GM18508 (cell line): ENCODE measurements around the gene LUM.
"Not testable (repeated sequence)": the region's sequence is repeated elsewhere in the genome, so short reads cannot be mapped to it uniquely, and the experiment has no call there.

ENCODE experiments used
- ATAC-seq: cut with Tn5 transposase; IDR thresholded peaks from one replicate; pipeline ENCODE4 v1.9.1; 2021; ENCODE audit warnings: moderate number of reproducible peaks; ENCODE audit not compliant: insufficient read depth, unreplicated experiment

Gene LUM

DNA sequence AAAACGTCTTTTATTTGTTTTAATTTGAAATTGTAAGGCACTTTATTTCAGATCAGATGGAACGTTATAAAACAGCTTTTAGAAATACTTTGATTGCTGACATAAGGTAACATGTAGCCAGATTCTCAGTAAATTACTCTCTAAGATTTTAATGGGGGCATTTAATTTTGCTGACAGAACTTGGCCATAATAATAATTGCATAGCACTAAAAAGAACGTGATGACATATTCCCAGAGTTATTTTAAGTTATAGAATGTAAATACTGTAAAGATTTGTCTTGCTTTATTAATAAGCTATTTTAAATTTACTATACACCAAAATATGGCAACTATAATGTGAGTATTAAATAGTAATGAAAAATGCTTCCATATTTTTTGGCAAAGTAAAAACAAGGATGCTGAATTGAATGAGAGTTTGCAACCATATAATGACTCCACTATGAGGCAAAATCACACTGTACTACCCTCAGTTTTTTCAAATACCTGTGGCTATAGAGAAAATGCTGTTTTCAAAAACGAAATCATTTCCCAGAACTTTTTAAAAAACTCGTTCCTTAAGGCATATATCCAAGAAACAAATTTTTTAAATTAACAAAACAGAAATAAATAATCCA, 876 bp downstream of the LUM start:
- ATAC-seq = no peak

DNA sequence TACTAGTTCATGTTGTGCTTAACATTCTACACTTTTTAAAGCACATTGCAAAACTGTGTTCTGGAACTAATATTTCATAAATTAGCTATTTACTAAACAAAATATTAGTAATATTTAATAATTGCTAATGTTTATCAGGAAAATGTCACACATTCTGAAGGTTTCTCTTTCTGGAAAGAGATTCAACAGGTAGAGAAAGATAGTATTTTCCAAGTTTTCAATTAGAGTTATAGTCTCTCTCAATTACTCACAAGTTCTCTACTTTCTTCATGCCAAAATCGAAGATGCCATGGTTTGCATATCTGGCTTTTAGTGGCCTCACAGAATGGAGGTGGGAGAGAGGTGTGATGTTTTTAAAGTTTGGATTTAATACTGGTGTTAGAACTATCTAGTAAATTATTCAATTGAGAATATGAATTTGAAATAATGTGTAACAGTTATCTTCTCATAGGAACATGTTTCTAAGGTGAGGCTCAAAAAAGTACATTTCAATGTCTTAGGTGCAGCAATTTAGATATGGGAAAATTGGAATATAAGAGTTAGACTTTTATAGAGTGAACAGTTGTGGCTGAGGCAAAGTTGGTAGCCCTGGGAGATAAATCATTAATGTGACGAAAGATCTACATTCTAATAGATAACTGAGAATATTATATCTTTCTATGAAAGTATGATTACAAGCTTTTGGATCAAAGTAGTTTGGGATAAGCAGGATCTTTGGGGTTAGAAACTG, 1.5 kb downstream of the LUM start:
- no peak for ATAC-seq

DNA sequence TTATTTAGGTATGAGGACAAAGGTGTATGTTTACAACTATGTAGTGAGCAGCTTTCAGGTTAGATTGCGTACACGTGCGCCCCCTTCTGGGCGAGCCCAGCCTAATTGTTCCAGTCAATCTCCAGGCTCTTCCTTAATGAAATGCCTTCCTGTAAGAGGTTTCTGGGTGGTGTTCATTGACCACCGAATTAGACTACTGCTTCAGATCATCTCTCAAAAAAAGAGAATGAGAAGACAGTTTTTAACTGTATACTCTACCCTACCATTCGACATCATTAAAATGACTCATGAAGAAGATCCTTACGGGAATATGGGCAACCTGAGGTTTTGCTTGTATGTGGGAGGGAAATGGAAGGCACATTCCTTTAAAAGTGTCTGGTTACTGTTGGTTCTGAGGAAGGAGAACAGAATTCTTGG, 2.1 kb downstream of the LUM start:
- peak; percentile 80 for ATAC-seq

DNA sequence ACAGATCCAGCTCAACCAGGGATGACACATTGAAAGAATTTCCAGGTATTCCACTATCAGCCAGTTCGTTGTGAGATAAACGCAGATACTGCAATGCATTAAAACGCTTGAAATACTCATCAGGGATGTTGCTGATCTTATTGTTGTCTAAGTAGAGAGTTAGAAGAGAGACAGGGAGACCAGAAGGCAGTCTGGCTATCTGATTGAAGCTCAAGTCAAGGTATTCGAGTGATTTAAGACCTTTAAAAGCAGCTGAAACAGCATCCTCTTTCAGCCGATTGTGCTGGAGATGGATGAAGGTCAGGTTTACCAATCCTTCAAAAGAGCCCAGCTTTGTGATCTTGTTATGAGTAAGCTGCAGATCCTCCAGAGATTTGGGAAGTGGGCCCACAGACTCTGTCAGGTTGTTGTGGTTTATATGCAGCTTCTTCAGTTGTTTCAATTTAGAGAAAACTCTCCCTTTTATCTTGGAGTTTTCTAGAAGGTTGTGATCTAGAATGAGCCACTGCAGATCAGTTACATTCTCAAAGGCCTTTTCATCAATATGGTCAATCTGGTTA, 3.0 kb downstream of the LUM start:
- ATAC-seq = no peak

DNA sequence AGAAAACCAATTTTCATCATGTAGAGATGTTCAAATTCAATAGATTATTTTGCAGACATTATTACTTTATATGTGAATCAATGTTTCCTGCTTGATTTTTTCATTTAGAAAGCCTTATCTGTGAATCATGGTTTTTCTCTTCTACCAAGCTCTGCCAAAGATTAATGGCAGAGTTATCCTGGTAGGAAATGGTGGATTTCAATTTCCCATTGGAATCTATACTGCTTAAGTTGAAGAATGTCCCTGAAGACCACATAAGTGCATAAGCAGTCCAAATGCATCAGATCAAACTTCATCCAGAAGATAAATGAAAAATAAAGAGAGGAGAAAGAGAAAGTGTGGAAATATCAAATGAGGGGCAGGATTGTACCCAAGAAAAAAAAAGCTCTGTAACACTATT, 5.0 kb downstream of the LUM start:
- ATAC-seq = no peak

DNA sequence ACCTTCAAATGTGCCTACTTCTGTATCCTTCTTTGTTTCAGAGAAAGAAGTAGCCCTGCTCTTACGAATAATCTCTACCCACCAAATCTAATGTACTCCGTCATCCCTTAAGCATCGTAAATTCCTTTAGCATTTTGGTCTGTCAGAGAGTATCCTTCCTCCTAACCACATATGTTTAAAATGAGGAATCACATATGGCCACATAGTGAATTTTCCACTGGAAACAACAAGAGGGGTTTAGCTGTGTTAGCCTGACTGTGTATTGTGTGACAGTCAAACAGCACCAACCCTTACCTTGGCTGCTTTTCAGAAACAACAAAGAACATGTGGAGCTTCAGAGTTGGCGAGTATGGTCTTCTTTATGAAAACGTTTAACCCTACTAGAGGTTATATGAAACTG, 5.5 kb downstream of the LUM start:
- no peak for ATAC-seq

DNA sequence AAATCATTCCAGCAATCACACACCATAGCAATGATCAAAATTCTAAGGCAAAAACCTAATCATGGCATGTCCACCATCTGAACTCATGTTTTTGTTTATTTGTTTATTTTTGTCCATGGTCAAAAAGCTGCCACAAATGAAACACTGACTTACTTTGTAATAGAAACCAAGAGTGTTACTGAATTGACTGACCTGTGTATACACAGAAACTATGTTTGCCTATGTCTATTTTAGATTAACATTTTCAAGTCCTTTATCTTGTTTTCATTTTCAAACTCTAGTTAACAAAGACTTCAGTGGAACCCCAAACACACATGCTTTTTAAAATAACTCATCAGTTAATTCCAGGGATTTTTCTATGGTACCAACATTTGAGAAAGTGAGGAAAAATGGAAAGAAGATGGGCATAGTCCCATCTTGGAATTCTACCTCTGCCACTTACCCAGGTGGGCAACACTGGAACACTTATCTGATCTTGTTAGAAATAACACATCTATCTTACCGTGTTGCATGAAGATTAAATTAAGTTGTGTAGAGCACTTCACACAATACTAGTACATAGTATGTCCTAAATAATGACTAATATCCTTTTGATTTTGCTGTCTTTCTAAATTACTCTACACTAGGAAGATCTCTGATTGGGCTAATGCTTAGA, 6.4 kb downstream of the LUM start:
- no peak for ATAC-seq

DNA sequence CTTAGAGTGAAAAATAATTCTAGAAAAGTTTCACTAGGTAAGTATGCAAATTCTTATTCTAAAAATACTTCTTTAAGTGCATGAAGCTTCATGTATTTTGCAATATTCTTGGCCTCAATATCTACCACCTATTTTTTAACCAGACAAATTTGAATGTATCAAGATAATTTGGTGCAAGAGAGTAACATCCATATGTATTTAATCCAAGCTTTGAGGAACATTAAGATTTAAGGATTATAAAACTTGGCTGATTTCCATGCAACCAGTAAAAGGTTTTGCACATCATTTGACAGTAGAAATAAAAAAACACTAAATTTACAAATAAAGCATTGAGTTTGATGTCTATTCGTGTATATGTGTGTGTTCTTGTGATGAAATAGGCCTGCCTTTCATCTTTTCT, 7.7 kb downstream of the LUM start:
- no peak for ATAC-seq

DNA sequence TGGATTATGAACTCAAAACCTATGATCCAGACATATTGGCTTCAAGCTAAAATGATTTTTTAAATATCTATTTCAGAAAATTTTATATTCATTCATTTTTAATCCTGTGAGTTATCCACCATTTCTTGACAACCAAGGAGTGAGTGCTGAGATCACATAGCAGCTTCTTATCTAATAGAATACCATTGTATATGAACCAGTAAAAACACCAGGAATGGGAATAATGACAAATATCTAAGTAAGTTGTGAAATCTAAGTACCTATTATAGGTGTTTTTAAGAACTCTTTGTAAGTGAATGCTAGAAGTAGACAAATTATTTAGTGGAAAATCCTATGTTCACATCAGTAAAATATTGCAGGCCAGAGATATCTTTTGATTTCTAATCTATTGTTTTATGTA, 8.2 kb downstream of the LUM start:
- ATAC-seq = no peak

DNA sequence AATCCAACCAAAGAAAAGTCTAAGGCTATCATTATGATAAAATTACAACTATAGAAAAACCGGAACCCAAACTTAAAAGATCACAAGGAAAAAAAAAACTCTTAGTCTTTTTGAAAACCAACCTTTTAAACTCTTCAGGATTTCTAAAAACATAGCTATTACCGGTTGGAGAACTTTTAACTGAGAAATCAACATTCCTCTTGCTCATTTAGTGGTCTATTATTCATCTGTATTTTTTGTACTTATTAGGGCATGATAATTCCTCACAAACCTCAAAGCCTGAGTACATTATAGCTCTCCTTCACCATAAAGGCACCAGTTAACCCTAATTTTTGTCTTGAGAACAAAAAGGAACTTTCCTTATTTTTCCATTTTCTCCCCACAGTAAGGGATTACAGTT, 10.4 kb downstream of the LUM start:
- ATAC-seq = no peak

DNA sequence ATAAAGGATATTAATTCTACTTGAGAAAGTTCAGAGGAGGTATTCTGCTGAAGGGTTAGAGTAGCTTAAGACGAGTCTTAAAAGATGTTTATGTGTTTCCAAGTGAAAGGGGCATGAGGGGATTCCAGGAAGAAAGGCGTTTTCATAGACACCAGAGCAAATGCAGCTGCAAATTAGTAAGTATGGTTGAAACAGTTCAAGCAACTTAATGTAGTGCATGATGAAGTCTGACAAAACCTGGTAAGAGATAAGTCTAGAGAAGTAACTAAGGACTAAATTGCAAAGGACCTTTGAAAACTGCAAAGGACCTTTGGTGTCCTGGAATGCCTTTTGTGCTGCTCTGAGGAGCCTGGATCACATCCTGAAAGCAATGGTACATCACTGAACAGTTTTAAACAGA, 11.5 kb downstream of the LUM start:
- no peak for ATAC-seq

DNA sequence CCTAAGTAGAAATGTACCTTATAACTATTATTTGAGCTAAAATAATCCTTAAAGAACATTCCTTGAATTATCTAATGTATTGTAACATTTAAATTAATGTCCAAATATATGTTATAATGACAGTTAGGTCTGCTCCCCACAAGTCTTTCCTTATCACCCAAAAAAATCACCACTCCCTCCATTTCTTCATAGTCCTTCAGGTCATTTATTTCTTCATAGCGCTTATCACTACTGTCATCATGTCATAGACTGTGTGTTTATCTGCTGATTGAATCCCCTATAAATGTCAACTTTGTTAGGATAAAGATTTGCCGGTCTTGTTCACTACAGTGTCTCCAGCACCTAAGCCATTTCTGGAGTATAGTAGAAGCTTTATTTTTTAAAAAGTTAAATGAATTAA, 12.0 kb downstream of the LUM start:
- no peak for ATAC-seq

DNA sequence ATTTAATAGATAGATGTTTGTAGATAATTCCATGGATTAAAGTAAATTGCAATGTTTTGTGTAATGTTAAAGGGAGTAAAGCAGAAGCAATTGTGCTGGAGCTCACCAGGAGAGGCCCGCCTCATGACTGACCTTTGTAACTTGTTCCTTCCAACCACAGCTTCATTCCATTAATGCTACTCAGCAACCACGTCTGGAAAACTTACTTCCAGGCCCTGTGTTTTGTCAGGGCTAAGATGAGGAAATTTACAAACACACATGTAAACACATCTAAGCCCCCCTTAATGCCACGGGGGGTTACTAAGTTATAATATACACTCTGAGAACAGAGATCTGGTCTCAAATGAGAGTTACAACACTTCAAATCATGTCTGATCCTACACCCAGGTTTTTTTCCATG, 12.4 kb downstream of the LUM start:
- no peak for ATAC-seq

DNA sequence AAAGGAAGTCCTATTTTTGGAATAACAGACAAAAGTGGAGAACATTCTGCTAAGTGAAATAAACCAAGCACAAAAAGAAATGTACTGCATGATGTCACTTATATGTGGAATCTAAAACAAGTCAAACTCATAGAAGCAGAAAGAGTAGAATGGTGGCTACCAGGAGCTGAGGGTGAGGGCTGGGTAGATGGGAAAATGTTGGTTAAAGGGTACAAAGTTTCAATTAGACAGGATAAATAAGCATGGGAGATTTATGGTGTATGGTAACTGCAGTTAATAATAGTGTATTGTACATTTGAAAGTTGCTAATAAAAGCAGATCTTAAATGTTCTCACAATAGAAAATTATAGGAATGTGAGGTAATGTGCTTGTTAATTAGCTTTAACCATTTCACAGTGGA, 12.8 kb downstream of the LUM start:
- ATAC-seq = no peak

DNA sequence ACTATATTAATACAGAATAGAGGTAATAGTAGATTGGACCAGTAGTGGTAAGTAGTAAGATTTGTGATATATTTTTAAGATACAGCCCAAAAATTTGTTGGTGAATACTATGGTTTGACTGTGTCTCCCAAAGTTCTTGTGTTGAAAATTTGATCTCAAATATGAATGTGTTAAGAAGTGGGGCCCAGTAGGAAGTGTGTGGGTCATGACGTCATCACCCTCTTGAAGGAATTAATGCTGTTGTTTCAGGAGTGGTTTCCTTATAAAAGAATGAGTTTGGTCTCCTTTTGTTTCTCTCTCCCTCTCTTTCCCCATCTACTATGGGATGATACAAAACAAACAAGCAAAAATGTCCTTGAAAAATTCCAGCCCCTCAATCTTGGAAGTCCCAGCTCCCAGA, 16.3 kb downstream of the LUM start:
- no peak for ATAC-seq

DNA sequence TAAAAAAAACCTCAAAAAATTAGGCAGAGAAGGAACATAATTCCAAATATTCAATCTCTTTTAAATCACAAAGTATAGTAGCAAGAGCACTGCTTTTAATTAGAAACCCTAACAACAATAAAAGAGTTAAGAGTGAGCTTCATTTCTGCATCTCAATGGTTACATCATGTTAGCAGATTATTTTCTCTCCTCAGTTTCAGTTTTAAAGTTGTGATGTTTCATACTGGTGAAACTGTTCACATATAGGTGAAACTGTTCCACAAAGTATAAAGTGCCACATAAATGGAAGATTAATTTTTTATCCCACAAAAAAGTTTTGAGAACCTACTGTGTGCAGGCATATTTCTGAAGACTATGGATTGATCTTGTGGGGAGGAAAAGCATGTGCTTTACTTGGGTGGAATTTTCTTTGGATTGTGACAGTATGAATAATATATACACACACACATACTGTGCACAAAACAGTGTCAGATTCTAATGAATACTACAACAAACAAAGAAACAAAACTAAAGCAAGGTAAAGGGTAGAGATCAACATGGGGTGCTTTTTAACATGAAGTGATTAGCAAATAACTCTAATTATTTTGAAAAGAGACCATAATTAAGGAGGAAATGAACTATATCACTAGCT, 17.1 kb downstream of the LUM start:
- ATAC-seq = no peak

DNA sequence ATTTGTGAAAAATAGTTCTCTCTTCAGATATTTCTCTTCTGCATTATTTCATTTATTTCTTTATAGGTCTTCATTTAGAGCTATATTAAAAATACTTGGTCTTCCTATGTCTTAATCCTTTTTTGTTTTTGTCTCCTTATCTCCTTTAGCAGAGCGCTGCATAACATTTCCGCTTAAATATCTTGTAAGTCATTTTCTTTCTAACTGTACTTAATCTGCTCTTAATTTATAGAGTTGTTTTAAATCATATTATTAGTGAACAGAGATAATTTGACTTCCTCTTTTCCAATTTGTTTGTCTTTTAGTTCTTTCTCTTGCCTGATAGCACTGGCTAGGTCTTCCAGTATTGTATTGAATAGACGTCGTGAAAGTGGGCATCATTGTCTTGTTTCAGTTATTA, 18.0 kb downstream of the LUM start:
- no peak for ATAC-seq

DNA sequence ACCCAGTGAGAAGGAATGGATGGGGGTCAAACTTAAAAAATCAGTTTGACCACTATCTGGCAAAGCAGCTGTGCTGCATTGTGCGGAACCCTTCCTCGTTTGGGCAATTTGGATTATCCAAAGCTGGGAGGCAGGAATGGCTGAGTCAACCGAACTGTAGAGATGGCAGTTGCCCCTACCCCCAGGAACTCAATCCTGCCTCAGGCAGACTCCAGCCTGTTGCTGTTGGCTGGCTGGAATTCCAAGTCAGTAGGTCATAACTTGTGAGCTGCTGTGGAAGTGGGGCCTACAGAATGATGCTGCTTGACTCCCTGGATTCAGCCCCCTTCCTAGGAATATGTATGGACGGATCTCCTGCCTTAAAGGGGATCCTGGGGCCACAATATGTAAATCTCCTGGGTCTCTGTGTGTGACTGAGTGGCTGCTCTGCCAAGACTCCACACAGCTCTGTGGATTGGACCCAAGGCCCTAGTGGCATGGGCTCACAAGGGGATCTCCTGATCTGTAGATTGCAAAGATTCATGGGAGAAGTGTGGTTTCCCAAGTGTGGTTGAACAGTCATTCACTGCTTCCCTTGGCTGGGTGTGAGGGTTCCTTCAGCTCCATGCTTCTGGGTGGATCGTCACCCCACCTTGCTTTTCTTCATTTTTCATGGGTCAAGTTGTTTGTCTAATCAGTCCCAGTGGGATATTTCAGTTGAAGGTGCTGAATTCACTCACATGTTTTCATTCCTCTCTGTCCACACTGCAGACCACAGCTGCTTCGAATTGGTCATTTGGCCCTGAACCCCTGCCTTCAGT, 19.2 kb downstream of the LUM start:
- no peak for ATAC-seq

DNA sequence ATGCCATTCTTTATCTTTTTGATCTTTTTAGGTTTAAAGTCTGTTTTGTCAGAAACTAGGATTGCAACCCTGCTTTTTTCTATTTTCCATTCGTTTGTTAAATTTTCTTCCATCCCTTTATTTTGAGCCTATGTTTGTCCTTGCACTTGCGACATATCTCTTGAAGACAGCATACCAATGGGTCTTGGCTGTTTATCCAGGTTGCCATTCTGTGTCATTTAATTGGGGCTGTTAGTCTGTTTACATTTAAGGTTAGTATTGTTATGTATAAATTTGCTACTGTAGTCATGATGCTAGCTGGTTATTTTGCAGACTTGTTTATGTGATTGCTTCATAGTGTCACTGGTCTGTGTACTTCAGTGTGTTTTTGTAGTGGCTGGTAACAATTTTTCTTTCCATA, 21.3 kb downstream of the LUM start:
- ATAC-seq = not testable (repeated sequence)

DNA sequence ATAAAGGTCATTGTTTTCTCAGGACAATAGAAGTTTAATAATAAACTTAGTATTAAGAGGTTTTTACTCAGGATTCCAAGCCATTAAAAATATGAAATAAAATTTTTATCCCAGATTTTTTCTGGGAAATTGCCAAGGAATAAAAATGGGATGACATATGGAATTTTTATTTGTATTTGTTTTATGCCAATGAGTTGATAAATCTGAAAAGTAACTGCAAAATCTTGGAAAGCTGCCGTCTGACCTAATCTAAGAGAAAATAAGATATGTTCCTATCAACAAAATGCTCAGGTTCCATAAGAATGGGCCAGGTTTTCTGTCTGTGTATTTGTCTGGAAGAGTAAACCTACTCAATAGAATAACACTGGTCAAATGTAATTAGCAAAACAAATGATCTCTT, 31.3 kb downstream of the LUM start:
- no peak for ATAC-seq
